Kidney epithelial cell (primary cell): Measurements from ENCODE around the gene PACSIN2. TPM values are rescaled to one million over a fixed set of nuclear protein-coding genes. Genes with fewer than 3 reads are reported as not detected.
A peak's percentile ranks its signal among the peaks of the same experiment; 100 is the strongest.
"Not testable (repeated sequence)": the region's sequence is repeated elsewhere in the genome, so short reads cannot be mapped to it uniquely, and the experiment has no call there.

Experiments
- DNase-seq: peaks from one replicate; pipeline ENCODE4 v3.0.0-alpha.2; 2010; ENCODE audit warnings: low read depth
- H3K27me3 ChIP-seq: 2 replicates; pipeline ENCODE4 v1.6.0; 2011; ENCODE audit warnings: low read length; ENCODE audit not compliant: control insufficient read depth, insufficient read depth
- H3K36me3 ChIP-seq: 2 replicates; pipeline ENCODE4 v1.5.1; 2011; ENCODE audit warnings: low read length; ENCODE audit not compliant: control insufficient read depth, insufficient read depth
- H3K4me3 ChIP-seq: 2 replicates; pipeline ENCODE4 v1.5.1; 2011; ENCODE audit warnings: low read depth, mild to moderate bottlenecking, control low read depth, low read length
- CTCF ChIP-seq: IDR thresholded peaks from 2 replicates; pipeline ENCODE4 v1.5.1; 2011; ENCODE audit warnings: mild to moderate bottlenecking, moderate library complexity, low read length, control low read depth, inconsistent platforms; ENCODE audit not compliant: insufficient read depth, poor library complexity, severe bottlenecking
- total RNA-seq: library from RNA; depleted of rRNA; stranded (reverse); fragments of >200 nt; gene quantifications from 2 replicates; pipeline ENCODE4 v1.2.3, GENCODE V29; 2015

The PACSIN2 gene
- total RNA-seq, 1 donor from 2014 or later, result 62.9 TPM

GRCh38 chr22:43031617-43032016 lies 16.7 kb upstream of the PACSIN2 start:
- no peaks in the 10 kb centered on the region for H3K27me3 ChIP-seq
- H3K4me3 ChIP-seq, result no peak overlapping the region
- H3K36me3 ChIP-seq, result no peaks in the 10 kb centered on the region
- TF ChIP-seq CTCF, result no peak
- no peak for DNase-seq

- H3K36me3 ChIP-seq, result no peaks in the 10 kb centered on the region
- H3K27me3 ChIP-seq, result no peaks in the 10 kb centered on the region
- H3K4me3 ChIP-seq, result no peak overlapping the region
- no peak for TF ChIP-seq CTCF
- DNase-seq, result no peak
Observed at GRCh38 chr22:43018615-43019014, 3.7 kb upstream of the PACSIN2 start.

GRCh38 chr22:43017525-43018460 lies 2.8 kb upstream of the PACSIN2 start:
- H3K27me3 ChIP-seq, result no peaks in the 10 kb centered on the region
- H3K36me3 ChIP-seq, result no peaks in the 10 kb centered on the region
- no peak for DNase-seq
- TF ChIP-seq CTCF, result no peak
- no peak overlapping the region for H3K4me3 ChIP-seq

- DNase-seq, H3K27me3 ChIP-seq, H3K36me3 ChIP-seq, H3K4me3 ChIP-seq: not testable (repeated sequence)
Observed at GRCh38 chr22:43016150-43016549, 1.2 kb upstream of the PACSIN2 start.

- no peak for TF ChIP-seq CTCF
- Histone ChIP-seq H3K36me3 (no peaks in the 10 kb centered on the region), H3K27me3 (no peaks in the 10 kb centered on the region), H3K4me3 (peak overlapping the region; percentile 59)
- DNase-seq, result no peak
Observed at GRCh38 chr22:43015677-43016042, 711 bp upstream of the PACSIN2 start.

GRCh38 chr22:43014316-43014868 lies 557 bp downstream of the PACSIN2 start:
- peak overlapping the region; percentile 74 for H3K4me3 ChIP-seq

More at GRCh38 chr22:43014316-43014868, 557 bp downstream of the PACSIN2 start:
- no peak for TF ChIP-seq CTCF
- Histone ChIP-seq H3K36me3 (no peaks in the 10 kb centered on the region), H3K27me3 (no peaks in the 10 kb centered on the region)
- DNase-seq, result no peak
